CD8-positive, alpha-beta memory T cell (primary cell): Measurements from ENCODE around the gene MS4A8. TPM values are rescaled to one million over a fixed set of nuclear protein-coding genes. Genes with fewer than 3 reads are reported as not detected.

Source experiments
- polyA plus RNA-seq: library from polyadenylated mRNA; unstranded; fragments of 300-500 nt; fragmentation: Illumina TruSeq; gene quantifications from one replicate; pipeline ENCODE4 v1.2.3, GENCODE V29; 2021
- total RNA-seq, 2 experiments: library from RNA; stranded (reverse); gene quantifications; one replicate each; pipeline ENCODE4 v1.2.3, GENCODE V29; 2021

MS4A8 gene
- total and polyA plus RNA-seq, 3 experiments from 2014 or later: not detected

Other genes with a start within 250 kb of the MS4A8 start
- 1 to 10 TPM in 1 of 2 experiments, under 1 TPM in 1; 0.70 to 1.2 TPM for gene MS4A1, start 243.8 kb upstream of the MS4A8 start, total RNA-seq
- gene MS4A1, start 243.8 kb upstream of the MS4A8 start, polyA plus RNA-seq: 11.1 TPM
- not detected for gene MS4A12, start 206.8 kb upstream of the MS4A8 start, total RNA-seq
- gene MS4A12, start 206.8 kb upstream of the MS4A8 start, polyA plus RNA-seq: not detected
- not detected for gene MS4A13, start 184.2 kb upstream of the MS4A8 start, total RNA-seq
- gene MS4A13, start 184.2 kb upstream of the MS4A8 start, polyA plus RNA-seq: not detected
- gene MS4A18, start 25.1 kb downstream of the MS4A8 start, total RNA-seq: not detected
- gene MS4A18, start 25.1 kb downstream of the MS4A8 start, polyA plus RNA-seq: not detected
- gene MS4A15, start 57.3 kb downstream of the MS4A8 start, total RNA-seq: not detected
- not detected for gene MS4A15, start 57.3 kb downstream of the MS4A8 start, polyA plus RNA-seq
- not detected for gene MS4A10, start 85.7 kb downstream of the MS4A8 start, total RNA-seq
- gene MS4A10, start 85.7 kb downstream of the MS4A8 start, polyA plus RNA-seq: not detected
- gene CCDC86, start 142.5 kb downstream of the MS4A8 start, total RNA-seq: 100 to 1,000 TPM; 122 to 124 TPM
- 21.8 TPM for gene CCDC86, start 142.5 kb downstream of the MS4A8 start, polyA plus RNA-seq
- under 1 TPM; 0.28 to 0.42 TPM for gene PTGDR2, start 156.3 kb downstream of the MS4A8 start, total RNA-seq
- 2.2 TPM for gene PTGDR2, start 156.3 kb downstream of the MS4A8 start, polyA plus RNA-seq
- gene ZP1, start 167.9 kb downstream of the MS4A8 start, total RNA-seq: not detected
- 0.22 TPM for gene ZP1, start 167.9 kb downstream of the MS4A8 start, polyA plus RNA-seq
- 100 to 1,000 TPM; 201 to 204 TPM for gene PRPF19, start 207.0 kb downstream of the MS4A8 start, total RNA-seq
- 19.0 TPM for gene PRPF19, start 207.0 kb downstream of the MS4A8 start, polyA plus RNA-seq
- gene TMEM109, start 214.5 kb downstream of the MS4A8 start, total RNA-seq: 100 to 1,000 TPM; 144 to 147 TPM
- 396 TPM for gene TMEM109, start 214.5 kb downstream of the MS4A8 start, polyA plus RNA-seq
- under 1 TPM; 0.68 to 0.73 TPM for gene TMEM132A, start 224.8 kb downstream of the MS4A8 start, total RNA-seq
- gene TMEM132A, start 224.8 kb downstream of the MS4A8 start, polyA plus RNA-seq: not detected